K562 (cell line): ENCODE results near the gene CCDC50. TPM values are rescaled to one million over a fixed set of nuclear protein-coding genes. Genes with fewer than 3 reads are reported as not detected.
A peak's percentile ranks its signal among the peaks of the same experiment; 100 is the strongest.

Source experiments
- ATAC-seq: fragments of 200-7000 bp; cut with Tn5 transposase; 3 replicates; pipeline ENCODE4 v1.9.1; 2020; ENCODE audit warnings: moderate library complexity
- BruUV-seq: library from RNA; stranded (reverse); fragments of 400-500 nt; replicated peaks from 2 replicates; lab custom pipeline; 2021; lab: Mats Ljungman, UMichigan
- CTCF ChIA-PET: fragments of 300-600 bp; formaldehyde crosslinking; extraction: SDS; loops from one replicate; lab custom pipeline; 2021; ENCODE audit warnings: low intra/inter-chr PET ratio; lab: Yijun Ruan, JAX
- POLR2A ChIA-PET: fragments of 300-600, 350-650 bp; sonication (Branson Sonifier 250); formaldehyde crosslinking; extraction: SDS; loops from one replicate; lab custom pipeline; 2021; ENCODE audit warnings: antibody characterized with exemption, inconsistent platforms; lab: Yijun Ruan, JAX
- DNase-seq, 4 experiments: peaks; one replicate each; pipeline versions ENCODE4 v3.0.0 to v3.0.0-alpha.2; 2011 to 2018; ENCODE audit warnings: low spot score in 3 of 4, mixed read lengths in 3 of 4; ENCODE audit errors: extremely low read depth in 1 of 4
- FAIRE-seq: peaks from 2 replicates; lab custom pipeline; 2011; peaks lifted over from hg19 to GRCh38; lab: Jason Lieb, UNC
- H2AFZ ChIP-seq: 2 replicates; pipeline ENCODE4 v1.6.0; 2011; ENCODE audit warnings: low read depth, low read length, control low read depth, inconsistent platforms
- H3K27ac ChIP-seq: fragments of 200-600 bp; 3 replicates; pipeline ENCODE4 v1.8.0; 2011; ENCODE audit warnings: low read depth, mild to moderate bottlenecking, control low read depth, inconsistent platforms, low read length, moderate library complexity, mixed read lengths; ENCODE audit errors: extremely low read depth
- H3K27me3 ChIP-seq, 2 experiments: fragments of 300-600 bp in 1 of 2; 2 replicates in 1 of 2; 3 replicates in 1 of 2; pipeline versions ENCODE4 v1.6.0 to v1.8.0; 2011; ENCODE audit warnings: inconsistent platforms in 2 of 2, low read length in 2 of 2, mild to moderate bottlenecking in 1 of 2, mixed read lengths in 1 of 2, moderate library complexity in 1 of 2; ENCODE audit not compliant: control insufficient read depth in 2 of 2, insufficient read depth in 2 of 2
- H3K36me3 ChIP-seq: fragments of 300-600 bp; 3 replicates; pipeline ENCODE4 v1.8.0; 2011; ENCODE audit warnings: mild to moderate bottlenecking, low read length, inconsistent platforms; ENCODE audit not compliant: control insufficient read depth, insufficient read depth
- H3K4me1 ChIP-seq, 2 experiments: fragments of 200-600 bp in 1 of 2; replicated peaks in 1 of 2; 2 replicates in 1 of 2; 3 replicates in 1 of 2; pipeline versions ENCODE4 v1.5.1 to v1.8.0; 2011; ENCODE audit warnings: inconsistent platforms in 2 of 2, low read length in 2 of 2, mild to moderate bottlenecking in 1 of 2, mixed read lengths in 1 of 2, moderate library complexity in 1 of 2; ENCODE audit not compliant: control insufficient read depth in 2 of 2, insufficient read depth in 2 of 2
- H3K4me2 ChIP-seq: 2 replicates; pipeline ENCODE4 v1.6.1; 2011; ENCODE audit warnings: low read length, control low read depth, inconsistent platforms, mixed read lengths; ENCODE audit not compliant: insufficient read depth
- H3K4me3 ChIP-seq: fragments of 200-600 bp; sonication (generic), shearing (Covaris generic); 2 replicates; pipeline ENCODE4 v1.5.1; 2016; ENCODE audit warnings: control low read depth, inconsistent platforms
- H3K79me2 ChIP-seq: fragments of 200-600 bp; 3 replicates; pipeline ENCODE4 v1.8.0; 2011; ENCODE audit warnings: low read length, inconsistent platforms; ENCODE audit not compliant: control insufficient read depth, insufficient read depth
- H3K9ac ChIP-seq, 2 experiments: 2 replicates each; pipeline versions ENCODE4 v1.6.0 to v1.6.1; 2011; ENCODE audit warnings: low read depth in 2 of 2, low read length in 2 of 2, control low read depth in 1 of 2, inconsistent platforms in 1 of 2, mild to moderate bottlenecking in 1 of 2, mixed read lengths in 1 of 2; ENCODE audit not compliant: insufficient read depth in 1 of 2
- H3K9me1 ChIP-seq: one replicate; pipeline ENCODE4 v1.6.0; 2011; ENCODE audit warnings: inconsistent platforms, mild to moderate bottlenecking, low read length, moderate library complexity; ENCODE audit not compliant: control insufficient read depth, insufficient read depth
- H3K9me3 ChIP-seq: replicated peaks from 2 replicates; pipeline ENCODE4 v1.5.1; 2011; ENCODE audit warnings: low read depth, low read length, inconsistent platforms; ENCODE audit not compliant: control insufficient read depth, insufficient read depth
- H4K20me1 ChIP-seq: replicated peaks from 2 replicates; pipeline ENCODE4 v1.6.1; 2011; ENCODE audit warnings: low read length, inconsistent platforms, mixed read lengths; ENCODE audit not compliant: control insufficient read depth, insufficient read depth
- ELK1 ChIP-seq: sonication (generic); formaldehyde crosslinking; IDR thresholded peaks from 2 replicates; pipeline ENCODE4 v1.8.1; 2022; ENCODE audit warnings: missing genetic modification reagents
- KDM1A ChIP-seq, 2 experiments: fragments of 450-650 bp; IDR thresholded peaks; 2 replicates each; pipeline ENCODE4 v1.6.1; 2016; ENCODE audit warnings: mild to moderate bottlenecking in 2 of 2
- SPI1 ChIP-seq: IDR thresholded peaks from 2 replicates; pipeline ENCODE4 v1.6.1; 2011; ENCODE audit warnings: low read depth, low read length, control low read depth, borderline replicate concordance
- ZNF778 ChIP-seq: fragments of 450-650 bp; formaldehyde crosslinking; IDR thresholded peaks from 2 replicates; pipeline ENCODE4 v1.4.0; 2020; ENCODE audit warnings: mild to moderate bottlenecking, moderate library complexity
- WGBS: fragments of 100-300 bp; shearing (Covaris generic); methylation state at CpG from one replicate; pipeline ENCODE4 v1.1.6; 2016; ENCODE audit warnings: low coverage, mixed read lengths; ENCODE audit not compliant: insufficient coverage; ENCODE audit errors: missing lambda C conversion rate; 5-methylcytosine and 5-hydroxymethylcytosine counted together
- in situ Hi-C: fragments of 300-500 bp; cut with MboI; formaldehyde crosslinking; loops from 4 replicates; pipeline ENCODE4 v1.15.0; 2018; ENCODE audit warnings: inconsistent platforms, mixed read lengths
- intact Hi-C: fragments of 100-400 bp; cut with micrococcal nuclease; formaldehyde crosslinking; loops from 2 replicates; pipeline ENCODE4 v1.14.2; 2022
- polyA plus RNA-seq, 8 experiments: library from polyadenylated mRNA; depleted of rRNA in 4 of 8; stranded (reverse) in 5 of 8; unstranded in 3 of 8; fragments of >200 nt; fragmentation: Nextera tagmentation in 2 of 8; fragmentation: Illumina TruSeq in 1 of 8; extraction: Ambion mirVana in 2 of 8; extraction: Trizol in 1 of 8; gene quantifications; 2 replicates each; pipeline versions ENCODE4 v1.2.1 to v1.2.3, GENCODE V29; 2011 to 2014; ENCODE audit warnings: inconsistent platforms in 1 of 8, missing spikeins in 1 of 8
- total RNA-seq, 7 experiments: library from RNA; depleted of rRNA in 6 of 7; stranded (reverse); fragments of >200 nt in 6 of 7; fragmentation: Illumina TruSeq in 2 of 7; extraction: Trizol in 2 of 7; gene quantifications; 2 replicates each; pipeline versions ENCODE4 v1.2.1 to v1.2.3, GENCODE V29; 2011 to 2021; ENCODE audit warnings: low replicate concordance in 1 of 7

The CCDC50 gene
- total and polyA plus RNA-seq, 9 of the 15 experiments (the other 6 are each of a cell fraction or from before 2014, with no cell fraction given) = 8.4 to 63.4 (median 40.4) TPM

- ATAC-seq (no peak), DNase-seq (no peak), FAIRE-seq (no peak)
- Histone ChIP-seq H3K79me2 (no peaks in the 10 kb centered on the region), H3K27me3 (no peaks in the 10 kb centered on the region), H3K4me3 (no peak overlapping the region), H3K4me2 (no peak overlapping the region), H2AFZ (no peak overlapping the region), H3K9ac (no peak overlapping the region), H3K36me3 (peaks cover 25% of the 10 kb centered on the region; the same call in 2 of the 3 replicates), H3K27ac (no peak overlapping the region), H4K20me1 (no peaks in the 10 kb centered on the region), H3K9me3 (no peaks in the 10 kb centered on the region), H3K4me1 (peaks cover 0 to 2% of the 10 kb centered on the region in 2 experiments; a peak in 1 of 5 replicates), H3K9me1 (no peaks in the 10 kb centered on the region)
- ChIA-PET CTCF (no interaction called here), POLR2A (no interaction called here)
- no TSS peak for BruUV-seq
- WGBS = 96% methylated on average over 7 of the region's 7 CpGs
- intact Hi-C loops = loop anchor here (5.0 kb wide), 1 partner anchor 124 kb away; no protein-coding TSS in a partner anchor
- in situ Hi-C loops = no loop called here
- no peak for TF ChIP-seq KDM1A (IDR thresholded peaks at IDR 0.05)
- TF ChIP-seq ZNF778 (CRISPR knock-in tag) = no peak
Measured at GRCh38 chr3:191381303-191381702, 52.1 kb downstream of the CCDC50 start.

- no peak overlapping the region for H3K4me2 ChIP-seq
- H2AFZ ChIP-seq = no peak overlapping the region
- ChIA-PET CTCF (no interaction called here), POLR2A (no interaction called here)
- 0 out of 5 replicates have a peak, but pooled peaks cover 0 to 2% of the 10 kb centered on the region in 2 experiments for H3K4me1 ChIP-seq
- BruUV-seq = no TSS peak
- H3K4me3 ChIP-seq = no peak overlapping the region
- FAIRE-seq (no peak), DNase-seq (no peak), ATAC-seq (no peak)
- TF ChIP-seq ELK1 (CRISPR knock-in tag) (no peak), SPI1 (peak; percentile 39; the same call in 1 of the 2 replicates)
- no peak overlapping the region for H3K27ac ChIP-seq
- H3K9ac ChIP-seq = no peak overlapping the region
- H3K79me2 ChIP-seq = no peaks in the 10 kb centered on the region
- WGBS = 20% methylated on average over 1 of the region's 1 CpG
- no peaks in the 10 kb centered on the region for H4K20me1 ChIP-seq
- no peaks in the 10 kb centered on the region for H3K9me1 ChIP-seq
- H3K36me3 ChIP-seq = peaks cover 23% of the 10 kb centered on the region; the same call in 2 of the 3 replicates
- intact Hi-C loops (loop anchor here (5.0 kb wide), 1 partner anchor 125 kb away; no protein-coding TSS in a partner anchor), in situ Hi-C loops (no loop called here)
- H3K9me3 ChIP-seq = no peaks in the 10 kb centered on the region
- H3K27me3 ChIP-seq = no peaks in the 10 kb centered on the region
Measured at GRCh38 chr3:191382661-191383060, 53.5 kb downstream of the CCDC50 start.
